H1 (cell line): ENCODE data around the gene ADGRG2. TPM values are rescaled to one million over a fixed set of nuclear protein-coding genes. Genes with fewer than 3 reads are reported as not detected.

ENCODE experiments used
- CTCF ChIA-PET: fragments of 300-600 bp; sonication (Branson Sonifier 250); formaldehyde crosslinking; loops from one replicate; lab custom pipeline; 2021; ENCODE audit not compliant: partially characterized antibody; lab: Charles Lee
- POLR2A ChIA-PET: fragments of 300-600 bp; sonication (Branson Sonifier 250); formaldehyde crosslinking; loops from one replicate; lab custom pipeline; 2021; ENCODE audit warnings: inconsistent platforms; ENCODE audit not compliant: partially characterized antibody; lab: Charles Lee
- DNase-seq, 2 experiments: peaks; one replicate each; pipeline versions ENCODE4 v3.0.0 to v3.0.0-alpha.2; 2010 to 2022; ENCODE audit warnings: low spot score in 2 of 2, low read depth in 1 of 2, mixed read lengths in 1 of 2
- FAIRE-seq: peaks from 2 replicates; lab custom pipeline; 2011; peaks lifted over from hg19 to GRCh38; lab: Jason Lieb, UNC
- H2AFZ ChIP-seq: 2 replicates; pipeline ENCODE4 v1.8.1; 2012; ENCODE audit warnings: low read length, inconsistent platforms
- H2AK5ac ChIP-seq: 2 replicates; pipeline ENCODE4 v1.6.1; 2013; ENCODE audit warnings: low read depth, low read length
- H2BK120ac ChIP-seq: replicated peaks from 2 replicates; pipeline ENCODE3; 2013; ENCODE audit warnings: low read depth, low read length, inconsistent platforms
- H2BK12ac ChIP-seq: 2 replicates; pipeline ENCODE4 v1.6.1; 2013; ENCODE audit warnings: low read depth, low read length
- H2BK15ac ChIP-seq: 2 replicates; pipeline ENCODE4 v1.6.1; 2013; ENCODE audit warnings: low read length
- H2BK20ac ChIP-seq: 2 replicates; pipeline ENCODE4 v1.6.1; 2013; ENCODE audit warnings: low read length
- H2BK5ac ChIP-seq: 2 replicates; pipeline ENCODE4 v1.6.1; 2013; ENCODE audit warnings: low read depth, low read length
- H3K14ac ChIP-seq: 2 replicates; pipeline ENCODE4 v1.6.1; 2013; ENCODE audit warnings: inconsistent platforms; ENCODE audit not compliant: insufficient read length
- H3K18ac ChIP-seq: 2 replicates; pipeline ENCODE4 v1.6.1; 2013; ENCODE audit warnings: low read length; ENCODE audit errors: extremely low read depth
- H3K23ac ChIP-seq: 2 replicates; pipeline ENCODE4 v1.6.1; 2013; ENCODE audit warnings: inconsistent platforms; ENCODE audit not compliant: insufficient read length
- H3K23me2 ChIP-seq: 2 replicates; pipeline ENCODE4 v1.6.1; 2013; ENCODE audit warnings: low read depth, low read length
- H3K27ac ChIP-seq: 2 replicates; pipeline ENCODE4 v1.6.1; 2011; ENCODE audit warnings: low read depth, low read length, inconsistent platforms
- H3K27me3 ChIP-seq, 4 experiments: replicated peaks in 1 of 4; 1 replicate in 1 of 4; 2 replicates in 3 of 4; pipeline versions ENCODE4 v1.6.1 to v1.8.1; 2011 to 2013; ENCODE audit warnings: low read length in 3 of 4, mild to moderate bottlenecking in 3 of 4, inconsistent platforms in 2 of 4, mixed read lengths in 2 of 4, moderate library complexity in 1 of 4; ENCODE audit not compliant: control insufficient read depth in 3 of 4, insufficient read depth in 3 of 4; ENCODE audit errors: extremely low read depth in 1 of 4
- H3K36me3 ChIP-seq, 4 experiments: 2 replicates each; pipeline versions ENCODE4 v1.6.1 to v1.8.1; 2011 to 2013; ENCODE audit warnings: mild to moderate bottlenecking in 4 of 4, low read length in 3 of 4, moderate library complexity in 2 of 4, control low read depth in 1 of 4, inconsistent platforms in 1 of 4; ENCODE audit not compliant: insufficient read depth in 4 of 4, control insufficient read depth in 2 of 4
- H3K4ac ChIP-seq: replicated peaks from 2 replicates; pipeline ENCODE3; 2013; ENCODE audit warnings: low read length, low read depth, mixed read lengths, inconsistent platforms; ENCODE audit not compliant: insufficient read length
- H3K4me1 ChIP-seq, 4 experiments: replicated peaks in 1 of 4; 1 replicate in 1 of 4; 2 replicates in 3 of 4; pipeline versions ENCODE4 v1.6.1 to v1.8.1; 2011 to 2013; ENCODE audit warnings: low read length in 3 of 4, inconsistent platforms in 2 of 4, mixed read lengths in 1 of 4; ENCODE audit not compliant: insufficient read depth in 4 of 4, control insufficient read depth in 3 of 4
- H3K4me2 ChIP-seq, 2 experiments: 2 replicates each; pipeline versions ENCODE4 v1.6.1 to v1.8.1; 2011 to 2013; ENCODE audit warnings: low read depth in 2 of 2, low read length in 2 of 2, control low read depth in 1 of 2, inconsistent platforms in 1 of 2, mild to moderate bottlenecking in 1 of 2; ENCODE audit not compliant: insufficient read depth in 1 of 2
- H3K4me3 ChIP-seq, 4 experiments: fragments of 200-600, 300-600 bp in 1 of 4; sonication (generic), shearing (Covaris generic), sonication (Bioruptor Twin) in 1 of 4; 2 replicates each; pipeline versions ENCODE4 v1.5.1 to v1.8.1; 2011 to 2016; ENCODE audit warnings: low read length in 4 of 4, low read depth in 3 of 4, control low read depth in 2 of 4, inconsistent platforms in 2 of 4, mild to moderate bottlenecking in 2 of 4, mixed read lengths in 1 of 4, moderate library complexity in 1 of 4; ENCODE audit not compliant: insufficient read depth in 2 of 4; ENCODE audit errors: extremely low read depth in 1 of 4
- H3K56ac ChIP-seq: replicated peaks from 2 replicates; pipeline ENCODE3; 2013; ENCODE audit warnings: low read depth, mild to moderate bottlenecking, mixed read lengths, low read length, inconsistent platforms; ENCODE audit not compliant: insufficient read length
- H3K79me1 ChIP-seq: 2 replicates; pipeline ENCODE4 v1.6.1; 2013; ENCODE audit warnings: low read depth, low read length, control low read depth
- H3K79me2 ChIP-seq, 2 experiments: 2 replicates each; pipeline versions ENCODE4 v1.6.1 to v1.8.1; 2012 to 2013; ENCODE audit warnings: low read length in 2 of 2, mild to moderate bottlenecking in 2 of 2, inconsistent platforms in 1 of 2; ENCODE audit not compliant: insufficient read depth in 2 of 2, control insufficient read depth in 1 of 2
- H3K9ac ChIP-seq, 4 experiments: replicated peaks in 1 of 4; 1 replicate in 1 of 4; 2 replicates in 3 of 4; pipeline versions ENCODE4 v1.6.1 to v1.8.1; 2011 to 2013; ENCODE audit warnings: low read depth in 3 of 4, low read length in 3 of 4, control low read depth in 2 of 4, mild to moderate bottlenecking in 2 of 4, moderate library complexity in 2 of 4, inconsistent platforms in 1 of 4; ENCODE audit errors: extremely low read depth in 1 of 4
- H3K9me3 ChIP-seq, 2 experiments: 2 replicates each; pipeline versions ENCODE4 v1.6.1 to v1.8.1; 2012 to 2013; ENCODE audit warnings: mild to moderate bottlenecking in 2 of 2, moderate library complexity in 2 of 2, control low read depth in 1 of 2, inconsistent platforms in 1 of 2, low read depth in 1 of 2, low read length in 1 of 2, mixed read lengths in 1 of 2; ENCODE audit not compliant: insufficient read depth in 2 of 2
- H4K20me1 ChIP-seq, 2 experiments: replicated peaks in 1 of 2; 2 replicates each; pipeline versions ENCODE3 to v1.8.1; 2011 to 2013; ENCODE audit warnings: inconsistent platforms in 2 of 2, low read length in 2 of 2, mild to moderate bottlenecking in 1 of 2; ENCODE audit not compliant: insufficient read depth in 2 of 2, control insufficient read depth in 1 of 2
- H4K5ac ChIP-seq: 2 replicates; pipeline ENCODE4 v1.6.1; 2013; ENCODE audit warnings: low read length, low read depth, mixed read lengths, inconsistent platforms; ENCODE audit not compliant: insufficient read length
- H4K8ac ChIP-seq: 2 replicates; pipeline ENCODE4 v1.8.0; 2013; ENCODE audit warnings: mild to moderate bottlenecking, moderate library complexity, low read length, inconsistent platforms; ENCODE audit not compliant: insufficient read depth; ENCODE audit errors: extremely low read depth
- H4K91ac ChIP-seq: replicated peaks from 2 replicates; pipeline ENCODE3; 2013; ENCODE audit warnings: low read length, mixed read lengths, inconsistent platforms; ENCODE audit not compliant: insufficient read length
- ATF2 ChIP-seq: IDR thresholded peaks from 2 replicates; pipeline ENCODE4 v1.6.1; 2012; ENCODE audit warnings: low read length, inconsistent platforms
- CEBPB ChIP-seq: IDR thresholded peaks from 2 replicates; pipeline ENCODE4 v1.6.1; 2012; ENCODE audit warnings: low read depth, low read length
- KDM4A ChIP-seq: IDR thresholded peaks from one replicate; pipeline ENCODE4 v1.7.1; 2012; ENCODE audit warnings: low read depth, mild to moderate bottlenecking, moderate library complexity, low read length, inconsistent platforms; ENCODE audit not compliant: severe bottlenecking
- NANOG ChIP-seq: IDR thresholded peaks from 2 replicates; pipeline ENCODE4 v1.6.1; 2011; ENCODE audit warnings: low read length, low read depth, mild to moderate bottlenecking, inconsistent platforms; ENCODE audit not compliant: insufficient read depth, poor library complexity, severe bottlenecking
- SUZ12 ChIP-seq: fragments of 200-600 bp; sonication (generic); IDR thresholded peaks from 2 replicates; pipeline ENCODE4 v1.6.1; 2012; ENCODE audit warnings: mild to moderate bottlenecking, inconsistent platforms, low read length, moderate library complexity, mixed read lengths
- WGBS, 2 experiments: shearing (Covaris generic) in 1 of 2; methylation state at CpG; one replicate each; pipeline versions ENCODE4 v1.1.6 to v1.1.7; 2013 to 2015; ENCODE audit warnings: low lambda C conversion rate in 2 of 2, mixed read lengths in 2 of 2, inconsistent platforms in 1 of 2, low coverage in 1 of 2, missing lambda C conversion rate in 1 of 2; ENCODE audit not compliant: insufficient replicate concordance in 2 of 2, insufficient coverage in 1 of 2, insufficient read length in 1 of 2; ENCODE audit errors: extremely low coverage in 1 of 2, missing lambda C conversion rate in 1 of 2; 5-methylcytosine and 5-hydroxymethylcytosine counted together
- polyA plus RNA-seq, 7 experiments: library from polyadenylated mRNA; depleted of rRNA in 3 of 7; stranded (reverse) in 5 of 7; unstranded in 2 of 7; fragments of >200 nt in 5 of 7; fragments of 200-250 nt in 2 of 7; gene quantifications; 1 replicate in 5 of 7; 2 replicates in 1 of 7; 4 replicates in 1 of 7; pipeline versions ENCODE4 v1.2.1 to v1.2.3, GENCODE V29; 2011 to 2013; ENCODE audit warnings: missing spikeins in 2 of 7, mixed read lengths in 2 of 7
- total RNA-seq: library from RNA; stranded (reverse); fragmentation: NEBNext Ultra II Directional; extraction: Animal tissue kit (Norgen Biotek cat#: 25700); gene quantifications from 2 replicates; pipeline ENCODE4 v1.2.1, GENCODE V29; 2021

The ADGRG2 gene
- total and polyA plus RNA-seq, 2 of the 8 experiments (the other 6 are each of a cell fraction or from before 2014, with no cell fraction given): 8.9 to 13.3 TPM

DNA sequence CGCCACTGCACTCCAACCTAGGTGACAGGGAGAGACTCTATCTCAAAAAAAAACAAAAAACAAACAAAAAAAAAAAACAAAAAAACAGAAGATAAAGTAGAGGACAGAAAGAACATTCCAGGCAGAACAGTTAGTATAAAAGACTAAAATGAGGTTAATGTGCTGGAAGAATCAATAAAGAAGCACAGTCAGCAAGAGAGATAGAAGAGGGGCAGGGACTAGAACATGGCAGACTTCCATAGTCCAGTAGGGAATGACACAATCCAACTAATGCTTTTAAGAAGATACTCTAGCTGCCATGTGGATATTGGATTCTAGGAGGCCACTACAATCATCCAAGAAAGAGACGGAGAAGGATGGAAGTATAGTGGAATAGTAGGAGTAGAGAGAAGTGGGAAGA lies 11.6 kb downstream of the ADGRG2 start:
- H2BK20ac ChIP-seq: no peak overlapping the region
- H2BK15ac ChIP-seq: no peak overlapping the region
- no peaks in the 10 kb centered on the region for H3K79me1 ChIP-seq
- TF ChIP-seq KDM4A: no peak
- no peak for TF ChIP-seq NANOG
- no peak for TF ChIP-seq SUZ12
- no peak for TF ChIP-seq CEBPB
- TF ChIP-seq ATF2: no peak
- no peak overlapping the region for H4K8ac ChIP-seq
- H3K9ac ChIP-seq: no peak overlapping the region
- no peak overlapping the region for H2BK5ac ChIP-seq
- ChIA-PET CTCF (no interaction called here), POLR2A (no interaction called here)
- H4K5ac ChIP-seq: no peak overlapping the region
- H3K4ac ChIP-seq: no peak overlapping the region
- WGBS, 2 experiments: 89% methylated on average over 1 of the region's 2 CpGs; no CpG with 5 or more reads in 1 of the 2 experiments
- H3K9me3 ChIP-seq: no peaks in the 10 kb centered on the region
- no peak overlapping the region for H2BK120ac ChIP-seq
- H3K4me3 ChIP-seq: no peak overlapping the region
- H3K23ac ChIP-seq: no peak overlapping the region
- H3K27ac ChIP-seq: no peak overlapping the region
- H2BK12ac ChIP-seq: no peak overlapping the region
- no peaks in the 10 kb centered on the region for H3K79me2 ChIP-seq
- no peak overlapping the region for H3K14ac ChIP-seq
- H4K20me1 ChIP-seq: no peaks in the 10 kb centered on the region
- no peak overlapping the region for H2AFZ ChIP-seq
- H3K27me3 ChIP-seq: no peaks in the 10 kb centered on the region
- no peak overlapping the region for H3K18ac ChIP-seq
- H3K4me2 ChIP-seq: no peak overlapping the region
- DNase-seq (no peak), FAIRE-seq (no peak)
- no peaks in the 10 kb centered on the region for H3K36me3 ChIP-seq
- H3K4me1 ChIP-seq: peaks cover 0 to 9% (median under 1%) of the 10 kb centered on the region in 4 experiments; a peak in 3 of 7 replicates
- no peak overlapping the region for H2AK5ac ChIP-seq
- H3K23me2 ChIP-seq: no peaks in the 10 kb centered on the region
- no peak overlapping the region for H3K56ac ChIP-seq
- H4K91ac ChIP-seq: no peak overlapping the region
